Nephron progenitor cell (in vitro differentiated cells): Measurements from ENCODE around the gene SAMSN1.
"Not testable (repeated sequence)": the region's sequence is repeated elsewhere in the genome, so short reads cannot be mapped to it uniquely, and the experiment has no call there.

Experiments
- DNase-seq: peaks from one replicate; pipeline ENCODE4 v3.0.0; 2021
- H3K27ac Mint-ChIP-seq: 2 replicates; pipeline ENCODE4 v1.8.0; 2021; ENCODE audit warnings: mild to moderate bottlenecking, moderate library complexity, mixed read lengths
- H3K27me3 Mint-ChIP-seq: 2 replicates; pipeline ENCODE4 v1.8.0; 2021; ENCODE audit warnings: mild to moderate bottlenecking, low read depth, mixed read lengths; ENCODE audit not compliant: poor library complexity
- H3K36me3 Mint-ChIP-seq: 2 replicates; pipeline ENCODE4 v1.8.0; 2021; ENCODE audit warnings: low read depth, mixed read lengths
- H3K4me1 Mint-ChIP-seq: 2 replicates; pipeline ENCODE4 v1.8.0; 2021; ENCODE audit warnings: mixed read lengths
- H3K4me3 Mint-ChIP-seq: 2 replicates; pipeline ENCODE4 v1.8.0; 2021; ENCODE audit warnings: mild to moderate bottlenecking, moderate library complexity, mixed read lengths
- H3K9me3 Mint-ChIP-seq: 2 replicates; pipeline ENCODE4 v1.8.0; 2021; ENCODE audit warnings: mild to moderate bottlenecking, moderate library complexity, mixed read lengths
- CTCF ChIP-seq: fragments of 200-600 bp; sonication (generic); IDR thresholded peaks from 2 replicates; pipeline ENCODE4 v1.5.0; 2021; ENCODE audit warnings: antibody characterized with exemption

Gene SAMSN1

GRCh38 chr21:14551741-14552140 is 5.6 kb upstream of the SAMSN1 start:
- no peak for TF ChIP-seq CTCF
- no peak for DNase-seq
- Mint-ChIP-seq H3K27me3 (no peaks in the 10 kb centered on the region), H3K4me1 (no peaks in the 10 kb centered on the region), H3K27ac (no peak overlapping the region), H3K36me3 (no peaks in the 10 kb centered on the region), H3K4me3 (no peak overlapping the region), H3K9me3 (no peaks in the 10 kb centered on the region)

- no peak for DNase-seq
- Mint-ChIP-seq H3K4me3 (no peak overlapping the region), H3K4me1 (no peaks in the 10 kb centered on the region), H3K36me3 (no peaks in the 10 kb centered on the region), H3K9me3 (no peaks in the 10 kb centered on the region), H3K27ac (no peak overlapping the region), H3K27me3 (no peaks in the 10 kb centered on the region)
- no peak for TF ChIP-seq CTCF
Observed at GRCh38 chr21:14550135-14550534, 4.0 kb upstream of the SAMSN1 start.

GRCh38 chr21:14548779-14549178 is 2.7 kb upstream of the SAMSN1 start:
- no peak overlapping the region for H3K27ac Mint-ChIP-seq
- TF ChIP-seq CTCF, result no peak
- no peaks in the 10 kb centered on the region for H3K27me3 Mint-ChIP-seq
- no peak overlapping the region for H3K4me3 Mint-ChIP-seq
- no peaks in the 10 kb centered on the region for H3K9me3 Mint-ChIP-seq
- H3K36me3 Mint-ChIP-seq, result no peaks in the 10 kb centered on the region
- no peak for DNase-seq
- no peaks in the 10 kb centered on the region for H3K4me1 Mint-ChIP-seq

GRCh38 chr21:14547834-14548513 is 1.9 kb upstream of the SAMSN1 start:
- Mint-ChIP-seq H3K27ac (no peak overlapping the region), H3K4me3 (no peak overlapping the region), H3K4me1 (no peaks in the 10 kb centered on the region), H3K27me3 (no peaks in the 10 kb centered on the region), H3K9me3 (no peaks in the 10 kb centered on the region), H3K36me3 (no peaks in the 10 kb centered on the region)
- TF ChIP-seq CTCF, result no peak
- no peak for DNase-seq

- H3K27ac Mint-ChIP-seq, DNase-seq, H3K9me3 Mint-ChIP-seq, H3K27me3 Mint-ChIP-seq, H3K4me3 Mint-ChIP-seq, H3K4me1 Mint-ChIP-seq, H3K36me3 Mint-ChIP-seq: not testable (repeated sequence)
Observed at GRCh38 chr21:14546719-14547118, 604 bp upstream of the SAMSN1 start.

GRCh38 chr21:14543983-14544382 is 2.1 kb downstream of the SAMSN1 start:
- no peak for DNase-seq
- no peaks in the 10 kb centered on the region for H3K4me1 Mint-ChIP-seq
- no peaks in the 10 kb centered on the region for H3K27me3 Mint-ChIP-seq
- peaks cover 8% of the 10 kb centered on the region for H3K9me3 Mint-ChIP-seq
- H3K36me3 Mint-ChIP-seq, result no peaks in the 10 kb centered on the region
- TF ChIP-seq CTCF, result no peak
- H3K27ac Mint-ChIP-seq, result no peak overlapping the region
- no peak overlapping the region for H3K4me3 Mint-ChIP-seq
